Prostate gland (tissue), 2 donors: Measurements from ENCODE around the gene FANCI. TPM values are rescaled to one million over a fixed set of nuclear protein-coding genes. Genes with fewer than 3 reads are reported as not detected.

Source experiments
- DNase-seq: peaks from one replicate; pipeline ENCODE4 v3.0.0-alpha.2; 2019; ENCODE audit warnings: low spot score
- H3K27ac ChIP-seq, 2 donors: fragments of 200-600 bp; sonication (generic); 2 replicates each; pipeline ENCODE4 v1.5.1; 2017 to 2019
- H3K27me3 ChIP-seq: fragments of 200-600 bp; sonication (generic); replicated peaks from 2 replicates; pipeline ENCODE4 v1.5.1; 2019; ENCODE audit not compliant: insufficient read depth
- H3K36me3 ChIP-seq, 2 donors: fragments of 200-600 bp; sonication (generic); 1 replicate in 1 of 2; 2 replicates in 1 of 2; pipeline versions ENCODE4 v1.5.1 to v1.8.1; 2017 to 2019
- H3K4me1 ChIP-seq: fragments of 200-600 bp; sonication (generic); replicated peaks from 2 replicates; pipeline ENCODE4 v1.5.1; 2019
- H3K4me3 ChIP-seq, 2 donors: fragments of 200-600 bp; sonication (generic); 2 replicates each; pipeline ENCODE4 v1.5.1; 2017 to 2019
- H3K9me3 ChIP-seq: fragments of 200-600 bp; sonication (generic); 2 replicates; pipeline ENCODE4 v1.5.1; 2017
- POLR2A ChIP-seq: fragments of 450-650 bp; IDR thresholded peaks from one replicate; pipeline ENCODE4 v1.6.1; 2016; ENCODE audit warnings: antibody characterized with exemption, mild to moderate bottlenecking
- POLR2AphosphoS5 ChIP-seq: sonication (generic); formaldehyde crosslinking; IDR thresholded peaks from one replicate; pipeline ENCODE4 v1.6.1; 2017; ENCODE audit warnings: antibody characterized with exemption
- WGBS: methylation state at CpG from one replicate; pipeline ENCODE4 v1.1.5; 2018; 5-methylcytosine and 5-hydroxymethylcytosine counted together
- intact Hi-C: fragments of 100-400 bp; cut with DNase I; formaldehyde crosslinking; loops from one replicate; pipeline ENCODE4 v1.14.2; 2022
- total RNA-seq, 2 donors: library from RNA; depleted of rRNA; stranded (reverse); fragments of >200 nt; gene quantifications; one replicate each; pipeline ENCODE4 v1.1.0, GENCODE V29; 2016
- TF ChIP-seq, protein P1 (sequence below), 4 experiments: fragments of 200-600 bp in 2 of 4; fragments of 450-650 bp in 2 of 4; sonication (generic) in 2 of 4; IDR thresholded peaks; 1 replicate in 3 of 4; 2 replicates in 1 of 4; pipeline ENCODE4 v1.5.1; 2016 to 2019; ENCODE audit warnings: antibody characterized with exemption in 4 of 4, mild to moderate bottlenecking in 2 of 4, moderate library complexity in 2 of 4

The FANCI gene
- total RNA-seq, 2 donors from 2014 or later = 7.8 to 22.7 TPM

DNA sequence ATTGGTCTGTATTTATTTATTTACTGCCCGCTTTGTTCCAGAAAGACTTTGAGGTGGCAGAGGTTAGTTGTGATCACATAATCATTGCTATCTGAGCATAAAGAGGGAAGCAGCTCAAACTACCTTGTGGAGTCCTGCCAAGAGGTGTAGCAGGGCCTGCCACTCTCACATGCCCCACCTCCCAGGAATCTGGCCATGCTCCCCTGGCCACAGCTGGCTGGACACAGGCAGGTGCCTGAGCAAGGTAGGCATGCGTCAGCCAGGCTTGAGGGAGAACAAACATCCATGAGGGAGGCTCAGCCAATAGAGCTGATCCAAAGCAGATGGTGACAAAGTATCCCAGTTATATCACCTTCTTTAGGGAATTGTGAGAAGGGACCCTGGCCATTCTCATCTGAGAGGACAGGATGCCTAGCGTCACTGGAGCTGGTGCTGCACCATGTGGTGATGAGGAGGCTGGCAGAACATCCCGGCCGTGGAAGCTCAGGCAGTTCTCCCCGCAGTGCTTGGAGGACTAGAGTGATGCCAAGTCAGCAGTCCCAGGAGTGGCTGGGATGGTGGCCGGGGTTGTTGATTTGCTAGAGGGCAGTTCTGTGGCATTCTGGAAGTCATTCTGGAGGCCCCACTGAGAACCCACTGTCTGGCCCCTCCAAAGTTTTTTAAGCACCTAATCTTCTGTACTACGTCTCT, 97.7 kb downstream of the FANCI start:
- DNase-seq = no peak
- Histone ChIP-seq H3K27ac (no peak overlapping the region), H3K36me3 (no peaks in the 10 kb centered on the region), H3K4me1 (no peaks in the 10 kb centered on the region), H3K9me3 (no peaks in the 10 kb centered on the region), H3K4me3 (no peak overlapping the region), H3K27me3 (no peaks in the 10 kb centered on the region)
- WGBS = 72% methylated on average over 8 of the region's 8 CpGs
- intact Hi-C loops = no loop called here
- TF ChIP-seq, protein P1, sequence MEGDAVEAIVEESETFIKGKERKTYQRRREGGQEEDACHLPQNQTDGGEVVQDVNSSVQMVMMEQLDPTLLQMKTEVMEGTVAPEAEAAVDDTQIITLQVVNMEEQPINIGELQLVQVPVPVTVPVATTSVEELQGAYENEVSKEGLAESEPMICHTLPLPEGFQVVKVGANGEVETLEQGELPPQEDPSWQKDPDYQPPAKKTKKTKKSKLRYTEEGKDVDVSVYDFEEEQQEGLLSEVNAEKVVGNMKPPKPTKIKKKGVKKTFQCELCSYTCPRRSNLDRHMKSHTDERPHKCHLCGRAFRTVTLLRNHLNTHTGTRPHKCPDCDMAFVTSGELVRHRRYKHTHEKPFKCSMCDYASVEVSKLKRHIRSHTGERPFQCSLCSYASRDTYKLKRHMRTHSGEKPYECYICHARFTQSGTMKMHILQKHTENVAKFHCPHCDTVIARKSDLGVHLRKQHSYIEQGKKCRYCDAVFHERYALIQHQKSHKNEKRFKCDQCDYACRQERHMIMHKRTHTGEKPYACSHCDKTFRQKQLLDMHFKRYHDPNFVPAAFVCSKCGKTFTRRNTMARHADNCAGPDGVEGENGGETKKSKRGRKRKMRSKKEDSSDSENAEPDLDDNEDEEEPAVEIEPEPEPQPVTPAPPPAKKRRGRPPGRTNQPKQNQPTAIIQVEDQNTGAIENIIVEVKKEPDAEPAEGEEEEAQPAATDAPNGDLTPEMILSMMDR (IDR thresholded peaks at IDR 0.05) = no peak
- TF ChIP-seq POLR2AphosphoS5 (no peak), POLR2A (no peak)

DNA sequence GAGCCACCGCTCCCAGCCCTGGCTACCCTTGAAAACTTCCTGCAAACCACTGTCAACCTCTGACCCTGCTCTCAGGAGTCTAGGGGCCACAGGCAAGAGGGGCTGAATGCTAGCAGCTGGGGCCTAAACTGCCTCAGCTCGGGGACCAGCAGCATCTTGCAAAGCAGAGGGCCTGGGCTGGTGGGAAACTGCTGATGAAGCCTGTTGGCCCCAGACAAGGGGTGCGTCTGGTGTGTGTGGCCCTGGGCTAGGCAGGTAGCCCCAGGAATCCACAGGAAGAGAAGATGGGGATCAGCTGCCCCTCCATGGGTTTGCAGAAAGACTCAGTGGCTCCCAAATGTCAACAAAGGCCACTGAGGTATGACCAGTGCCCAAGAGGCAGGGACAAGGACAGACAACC, 99.1 kb downstream of the FANCI start:
- WGBS = 96% methylated on average over 3 of the region's 3 CpGs
- TF ChIP-seq, protein P1 (IDR thresholded peaks at IDR 0.05) = no peak
- TF ChIP-seq POLR2AphosphoS5 = no peak
- no peak for TF ChIP-seq POLR2A
- intact Hi-C loops = no loop called here

DNA sequence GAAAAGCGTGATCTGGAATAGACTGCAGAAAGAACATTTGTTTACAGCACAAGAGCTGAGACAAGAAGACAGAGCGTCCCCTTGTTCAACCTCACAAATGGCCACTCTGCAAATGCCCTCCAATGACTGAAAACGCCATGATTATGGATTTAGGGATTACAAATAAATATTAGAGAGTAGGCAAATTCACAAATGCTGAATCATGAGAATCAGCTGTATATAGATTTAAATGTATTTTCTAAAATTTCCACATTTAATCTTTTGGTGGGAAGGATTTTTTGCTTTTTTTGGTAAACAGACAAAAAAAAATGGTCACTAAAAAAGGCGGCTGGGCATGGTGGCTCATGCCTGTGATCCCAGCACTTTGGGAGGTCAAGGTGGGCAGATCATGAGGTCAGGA, 101.5 kb downstream of the FANCI start:
- Histone ChIP-seq H3K27me3 (no peaks in the 10 kb centered on the region), H3K4me1 (no peaks in the 10 kb centered on the region), H3K27ac (no peak overlapping the region), H3K9me3 (no peaks in the 10 kb centered on the region), H3K36me3 (no peaks in the 10 kb centered on the region), H3K4me3 (no peak overlapping the region)
- no peak for DNase-seq
- no peak for TF ChIP-seq POLR2A
- TF ChIP-seq POLR2AphosphoS5 = no peak
- TF ChIP-seq, protein P1 (IDR thresholded peaks at IDR 0.05) = no peak
- intact Hi-C loops = no loop called here
- WGBS = 92% methylated on average over 4 of the region's 4 CpGs

More for the DNA sequence above, 99.1 kb downstream of the FANCI start:
- H3K36me3 ChIP-seq = no peaks in the 10 kb centered on the region
- no peaks in the 10 kb centered on the region for H3K9me3 ChIP-seq
- H3K27ac ChIP-seq = no peak overlapping the region
- no peaks in the 10 kb centered on the region for H3K4me1 ChIP-seq
- no peak for DNase-seq
- H3K4me3 ChIP-seq = no peak overlapping the region
- no peaks in the 10 kb centered on the region for H3K27me3 ChIP-seq

DNA sequence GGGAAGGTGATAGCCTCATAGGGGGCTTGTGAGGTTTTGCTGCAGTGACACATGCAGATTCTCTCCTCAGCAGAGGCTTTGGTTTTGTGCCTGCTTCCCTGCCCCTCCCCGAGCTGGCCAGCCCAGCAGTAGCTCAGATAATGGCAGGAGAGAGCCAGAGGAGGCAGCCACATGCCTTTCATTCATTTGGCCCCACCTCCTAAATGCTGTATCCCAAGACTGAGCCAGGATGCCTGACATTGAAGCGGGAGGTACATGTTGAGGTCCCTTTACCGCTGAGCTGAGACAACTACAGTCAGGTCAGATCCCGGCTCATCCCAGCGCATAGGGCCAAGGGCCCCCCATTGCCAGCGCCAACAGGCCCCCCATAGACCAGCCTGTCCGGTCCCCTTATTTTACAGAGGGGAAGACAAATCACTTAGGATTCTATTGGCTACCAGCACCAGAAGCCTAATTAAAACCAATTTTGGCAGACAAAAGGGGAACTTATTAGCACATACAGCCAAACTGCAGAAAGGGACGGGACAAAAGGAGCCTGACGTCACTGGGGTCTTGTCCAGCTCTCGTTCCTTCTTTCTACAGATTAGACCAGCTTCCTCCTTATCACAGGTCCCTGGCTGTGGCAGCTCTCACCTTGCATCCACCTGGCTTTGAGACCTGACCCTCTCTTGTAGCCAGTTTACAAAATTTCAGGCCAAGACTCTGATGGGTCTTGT, 102.9 kb downstream of the FANCI start:
- no peak overlapping the region for H3K4me3 ChIP-seq
- H3K4me1 ChIP-seq = no peaks in the 10 kb centered on the region
- no peak for DNase-seq
- no peaks in the 10 kb centered on the region for H3K9me3 ChIP-seq
- TF ChIP-seq POLR2A (no peak), POLR2AphosphoS5 (no peak)
- TF ChIP-seq, protein P1 (IDR thresholded peaks at IDR 0.05) = no peak
- H3K27me3 ChIP-seq = no peaks in the 10 kb centered on the region
- H3K27ac ChIP-seq = no peak overlapping the region
- 46% methylated on average over 10 of the region's 10 CpGs for WGBS
- no peaks in the 10 kb centered on the region for H3K36me3 ChIP-seq
- intact Hi-C loops = no loop called here

DNA sequence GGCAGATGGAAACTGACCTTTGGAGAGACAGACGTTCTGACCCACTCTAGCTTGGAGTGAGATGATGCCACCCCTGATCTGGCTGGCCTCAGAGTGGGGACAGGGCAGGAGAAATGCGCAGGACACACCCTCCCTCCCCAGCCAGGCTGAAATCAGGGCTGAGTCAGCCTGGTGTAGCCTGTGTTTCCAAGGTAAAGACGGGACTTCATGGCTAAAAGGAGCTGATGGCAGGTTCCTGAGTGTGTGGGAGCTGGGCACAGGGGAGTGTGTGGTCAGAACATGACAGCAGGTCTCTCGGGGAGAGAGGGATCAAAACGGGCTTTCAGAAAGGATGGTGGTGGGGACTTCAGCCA, 105.4 kb downstream of the FANCI start:
- no peaks in the 10 kb centered on the region for H3K4me1 ChIP-seq
- 78% methylated on average over 5 of the region's 5 CpGs for WGBS
- H3K36me3 ChIP-seq = no peaks in the 10 kb centered on the region
- H3K27me3 ChIP-seq = no peaks in the 10 kb centered on the region
- intact Hi-C loops = no loop called here
- no peak overlapping the region for H3K4me3 ChIP-seq
- no peak for DNase-seq
- H3K9me3 ChIP-seq = no peaks in the 10 kb centered on the region
- TF ChIP-seq, protein P1 (IDR thresholded peaks at IDR 0.05) = no peak
- TF ChIP-seq POLR2AphosphoS5 (no peak), POLR2A (no peak)
- H3K27ac ChIP-seq = no peak overlapping the region
